Karpas-422 (cell line): Measurements from ENCODE around the gene SYN1. TPM values are rescaled to one million over a fixed set of nuclear protein-coding genes. Genes with fewer than 3 reads are reported as not detected.
A peak's percentile ranks its signal among the peaks of the same experiment; 100 is the strongest.

Source experiments
- DNase-seq: peaks from one replicate; pipeline ENCODE4 v3.0.0-alpha.2; 2015
- H2AFZ ChIP-seq: fragments of 200-600 bp; sonication (generic); 2 replicates; pipeline ENCODE4 v1.6.1; 2014; ENCODE audit warnings: antibody characterized with exemption, low read length, mixed read lengths
- H3K27ac ChIP-seq: fragments of 200-600 bp; sonication (generic); 2 replicates; pipeline ENCODE4 v1.5.1; 2014; ENCODE audit warnings: mild to moderate bottlenecking, low read length, moderate library complexity
- H3K27me3 ChIP-seq: fragments of 200-600 bp; sonication (generic); 2 replicates; pipeline ENCODE4 v1.6.1; 2014; ENCODE audit warnings: low read length, mixed read lengths
- H3K36me3 ChIP-seq: fragments of 200-600 bp; sonication (generic); 2 replicates; pipeline ENCODE4 v1.6.1; 2014; ENCODE audit warnings: low read length, mixed read lengths; ENCODE audit not compliant: insufficient read depth
- H3K4me1 ChIP-seq: fragments of 200-600 bp; sonication (generic); 2 replicates; pipeline ENCODE4 v1.6.1; 2014; ENCODE audit warnings: mild to moderate bottlenecking, low read length, mixed read lengths
- H3K4me2 ChIP-seq: fragments of 200-600 bp; sonication (generic); 2 replicates; pipeline ENCODE4 v1.6.1; 2014; ENCODE audit warnings: low read length, low read depth, mild to moderate bottlenecking; ENCODE audit not compliant: poor library complexity, severe bottlenecking
- H3K4me3 ChIP-seq: fragments of 200-600 bp; sonication (generic); 2 replicates; pipeline ENCODE4 v1.5.1; 2014; ENCODE audit warnings: mild to moderate bottlenecking, antibody characterized with exemption, low read length, mixed read lengths
- H3K79me2 ChIP-seq: fragments of 200-600 bp; sonication (generic); 2 replicates; pipeline ENCODE4 v1.6.1; 2014; ENCODE audit warnings: mild to moderate bottlenecking, low read length, mixed read lengths
- H3K9ac ChIP-seq: fragments of 200-600 bp; sonication (generic); 2 replicates; pipeline ENCODE4 v1.6.0; 2014; ENCODE audit warnings: low read length
- H3K9me2 ChIP-seq: fragments of 200-600 bp; sonication (generic), shearing (Covaris generic); replicated peaks from 2 replicates; pipeline ENCODE4 v1.6.0; 2014; ENCODE audit warnings: mild to moderate bottlenecking, low read length, moderate library complexity; ENCODE audit not compliant: insufficient read depth
- H3K9me3 ChIP-seq: fragments of 300-700, 200-600 bp; sonication (generic); 2 replicates; pipeline ENCODE4 v1.6.1; 2014; ENCODE audit warnings: low read length, mixed read lengths
- H4K20me1 ChIP-seq: fragments of 200-600 bp; sonication (generic); 2 replicates; pipeline ENCODE4 v1.6.1; 2014; ENCODE audit warnings: mild to moderate bottlenecking, antibody characterized with exemption, low read length, low read depth; ENCODE audit not compliant: insufficient read depth
- total RNA-seq: library from RNA; depleted of rRNA; stranded (reverse); fragments of >200 nt; shearing (Covaris generic); gene quantifications from 2 replicates; pipeline ENCODE4 v1.2.3, GENCODE V29; 2014; ENCODE audit warnings: low replicate concordance

The SYN1 gene
- total RNA-seq, 1 experiment from 2014 or later: not detected

DNA sequence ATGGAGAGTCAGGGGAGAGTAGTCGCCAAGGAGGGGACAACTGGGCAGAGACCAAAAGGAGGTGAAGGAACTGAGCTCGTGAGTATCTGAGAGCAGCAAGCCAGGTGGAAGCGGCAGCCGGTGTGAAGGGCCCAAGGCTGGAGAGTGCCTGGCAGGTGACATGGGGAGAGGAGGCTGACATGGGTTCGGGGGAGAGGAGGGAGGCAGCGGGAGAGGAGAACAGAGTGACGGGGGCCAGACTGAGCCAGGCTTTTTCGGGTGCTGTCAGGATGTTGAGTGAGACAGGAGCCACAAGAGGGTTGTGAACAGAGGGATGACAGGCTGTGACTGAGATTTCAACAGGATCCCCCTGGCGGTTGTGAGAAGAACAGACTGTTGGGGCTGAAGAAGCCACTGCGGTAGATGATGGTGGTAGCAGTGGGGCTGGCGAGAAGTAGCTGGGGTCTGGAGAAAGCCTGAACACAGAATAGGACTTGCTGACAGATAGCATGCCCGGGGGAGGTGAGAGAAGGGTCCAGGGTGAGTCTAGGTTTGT lies 25.0 kb upstream of the SYN1 start:
- Histone ChIP-seq H3K36me3 (peaks cover 10% of the 10 kb centered on the region; the same call in 1 of the 2 replicates), H3K27ac (no peak overlapping the region), H2AFZ (no peak overlapping the region), H3K4me2 (no peak overlapping the region), H3K9me3 (no peaks in the 10 kb centered on the region), H3K79me2 (peaks cover 43% of the 10 kb centered on the region), H3K9ac (no peak overlapping the region), H3K9me2 (no peaks in the 10 kb centered on the region), H3K4me3 (no peak overlapping the region), H3K27me3 (no peaks in the 10 kb centered on the region), H3K4me1 (peaks cover 12% of the 10 kb centered on the region), H4K20me1 (0 out of 2 replicates have a peak, but pooled peaks cover 4% of the 10 kb centered on the region)
- peak; percentile 81 for DNase-seq

GRCh38 chrX:47643926-47644325 lies 24.3 kb upstream of the SYN1 start:
- Histone ChIP-seq H3K4me3 (no peak overlapping the region), H3K4me2 (no peak overlapping the region), H2AFZ (no peak overlapping the region), H3K36me3 (peaks cover 10% of the 10 kb centered on the region; the same call in 1 of the 2 replicates), H3K27ac (no peak overlapping the region), H3K79me2 (peaks cover 36% of the 10 kb centered on the region), H3K9me3 (no peaks in the 10 kb centered on the region), H3K9me2 (no peaks in the 10 kb centered on the region), H3K4me1 (peaks cover 7% of the 10 kb centered on the region), H3K27me3 (no peaks in the 10 kb centered on the region), H3K9ac (no peak overlapping the region), H4K20me1 (0 out of 2 replicates have a peak, but pooled peaks cover 4% of the 10 kb centered on the region)
- DNase-seq: peak; percentile 55

DNA sequence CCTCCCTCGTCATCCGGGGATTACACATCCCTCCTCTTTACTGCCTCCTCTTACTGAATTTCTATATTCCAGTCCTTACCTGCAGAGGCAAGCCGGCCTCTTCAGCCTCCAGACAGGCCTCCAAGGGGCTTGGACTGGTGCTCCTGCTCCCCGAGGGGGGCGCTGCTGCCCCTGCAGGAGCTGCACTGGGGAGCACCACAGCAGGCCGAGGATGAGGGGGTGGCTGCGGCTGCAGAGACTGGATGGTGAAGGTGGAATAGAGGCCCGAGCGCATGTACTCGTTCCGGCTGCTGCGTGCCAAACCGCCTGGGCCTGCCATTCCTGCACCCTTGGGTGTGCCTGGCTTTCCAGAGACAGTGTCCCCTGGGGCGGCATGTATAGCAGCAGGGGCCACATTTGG lies 19.2 kb upstream of the SYN1 start:
- no peak for DNase-seq
- Histone ChIP-seq H3K27ac (no peak overlapping the region), H3K36me3 (peaks cover 10% of the 10 kb centered on the region; the same call in 1 of the 2 replicates)

DNA sequence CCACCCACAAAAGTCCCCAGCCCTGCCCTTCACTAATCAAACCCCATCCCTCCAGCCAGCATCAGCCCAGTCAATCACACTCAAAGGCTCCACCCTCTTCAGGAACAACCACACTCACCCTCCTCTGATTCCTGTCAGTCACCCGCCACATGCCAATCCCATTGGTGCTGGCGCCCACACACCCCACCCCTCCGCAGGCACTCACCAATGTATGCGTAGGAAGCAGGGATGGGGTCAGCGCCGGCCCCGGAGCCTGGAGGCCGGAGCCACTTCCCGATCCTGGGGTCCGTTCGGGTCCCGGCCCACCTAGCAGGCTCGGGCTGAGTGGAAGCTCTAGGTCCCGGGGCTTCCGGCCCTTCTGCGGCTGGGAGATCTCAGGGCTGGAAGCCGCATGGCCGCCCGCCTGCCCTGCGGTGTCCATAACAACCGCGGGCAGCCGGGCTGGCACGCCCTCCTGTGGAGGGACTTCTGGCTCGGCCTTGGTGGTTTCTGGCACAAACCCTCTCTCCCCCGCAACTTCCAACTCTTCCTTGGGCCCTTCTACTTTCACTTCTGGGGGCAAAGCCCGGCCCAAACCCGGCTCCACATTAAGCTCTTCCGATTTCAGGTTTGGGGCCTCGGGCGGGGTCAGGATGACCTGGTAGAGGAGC lies 18.0 kb upstream of the SYN1 start:
- no peaks in the 10 kb centered on the region for H3K4me1 ChIP-seq
- H3K4me2 ChIP-seq: no peak overlapping the region
- H3K36me3 ChIP-seq: peaks cover 5% of the 10 kb centered on the region; the same call in 1 of the 2 replicates
- H2AFZ ChIP-seq: no peak overlapping the region
- no peaks in the 10 kb centered on the region for H4K20me1 ChIP-seq
- no peaks in the 10 kb centered on the region for H3K79me2 ChIP-seq
- no peak overlapping the region for H3K27ac ChIP-seq
- H3K9ac ChIP-seq: no peak overlapping the region
- H3K27me3 ChIP-seq: no peaks in the 10 kb centered on the region
- H3K9me2 ChIP-seq: no peaks in the 10 kb centered on the region
- no peaks in the 10 kb centered on the region for H3K9me3 ChIP-seq
- no peak overlapping the region for H3K4me3 ChIP-seq
- DNase-seq: no peak

More for the DNA sequence above, 19.2 kb upstream of the SYN1 start:
- no peaks in the 10 kb centered on the region for H3K9me2 ChIP-seq
- H4K20me1 ChIP-seq: 0 out of 2 replicates have a peak, but pooled peaks cover 3% of the 10 kb centered on the region
- no peak overlapping the region for H3K4me2 ChIP-seq
- H3K4me3 ChIP-seq: no peak overlapping the region
- H2AFZ ChIP-seq: no peak overlapping the region
- no peak overlapping the region for H3K9ac ChIP-seq
- H3K9me3 ChIP-seq: no peaks in the 10 kb centered on the region
- peaks cover 10% of the 10 kb centered on the region for H3K79me2 ChIP-seq
- H3K4me1 ChIP-seq: no peaks in the 10 kb centered on the region
- H3K27me3 ChIP-seq: no peaks in the 10 kb centered on the region

DNA sequence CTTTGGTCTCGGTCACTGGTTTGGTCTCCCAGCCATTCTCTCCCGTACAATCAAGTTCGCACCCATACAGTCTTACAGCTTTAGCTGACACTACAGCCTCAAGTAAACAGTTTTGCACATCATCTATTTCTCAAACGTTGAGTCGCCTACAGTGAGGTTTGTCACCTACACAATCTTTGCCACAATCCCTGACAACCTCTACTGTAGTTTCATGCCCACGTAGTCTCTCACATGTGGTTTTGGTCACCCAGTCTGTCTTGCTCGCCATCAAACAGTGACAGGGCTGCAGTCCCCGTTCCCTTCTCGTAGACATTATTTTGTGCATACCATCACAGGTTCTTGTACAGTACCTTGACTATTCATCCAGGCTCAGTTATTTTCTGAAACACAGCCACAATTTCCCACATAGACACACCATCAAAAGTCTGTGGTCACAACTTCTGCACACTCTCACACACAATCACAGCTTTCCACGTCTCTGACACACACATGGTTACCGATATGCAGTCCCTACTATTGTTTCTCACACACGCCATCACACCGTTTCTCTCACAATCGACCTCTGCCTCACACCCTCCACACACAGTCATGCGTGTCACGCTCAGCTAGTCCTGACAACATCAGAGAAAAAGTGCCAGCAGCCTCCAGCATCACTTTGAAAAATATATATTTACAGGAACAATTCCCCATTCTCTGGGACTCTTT lies 15.4 kb upstream of the SYN1 start:
- Histone ChIP-seq H3K4me2 (no peak overlapping the region), H3K27ac (no peak overlapping the region), H3K36me3 (no peaks in the 10 kb centered on the region), H3K9me2 (no peaks in the 10 kb centered on the region), H3K79me2 (no peaks in the 10 kb centered on the region), H3K4me3 (no peak overlapping the region), H2AFZ (no peak overlapping the region), H3K9ac (no peak overlapping the region), H3K4me1 (no peaks in the 10 kb centered on the region), H3K27me3 (no peaks in the 10 kb centered on the region), H4K20me1 (no peaks in the 10 kb centered on the region), H3K9me3 (no peaks in the 10 kb centered on the region)
- no peak for DNase-seq

DNA sequence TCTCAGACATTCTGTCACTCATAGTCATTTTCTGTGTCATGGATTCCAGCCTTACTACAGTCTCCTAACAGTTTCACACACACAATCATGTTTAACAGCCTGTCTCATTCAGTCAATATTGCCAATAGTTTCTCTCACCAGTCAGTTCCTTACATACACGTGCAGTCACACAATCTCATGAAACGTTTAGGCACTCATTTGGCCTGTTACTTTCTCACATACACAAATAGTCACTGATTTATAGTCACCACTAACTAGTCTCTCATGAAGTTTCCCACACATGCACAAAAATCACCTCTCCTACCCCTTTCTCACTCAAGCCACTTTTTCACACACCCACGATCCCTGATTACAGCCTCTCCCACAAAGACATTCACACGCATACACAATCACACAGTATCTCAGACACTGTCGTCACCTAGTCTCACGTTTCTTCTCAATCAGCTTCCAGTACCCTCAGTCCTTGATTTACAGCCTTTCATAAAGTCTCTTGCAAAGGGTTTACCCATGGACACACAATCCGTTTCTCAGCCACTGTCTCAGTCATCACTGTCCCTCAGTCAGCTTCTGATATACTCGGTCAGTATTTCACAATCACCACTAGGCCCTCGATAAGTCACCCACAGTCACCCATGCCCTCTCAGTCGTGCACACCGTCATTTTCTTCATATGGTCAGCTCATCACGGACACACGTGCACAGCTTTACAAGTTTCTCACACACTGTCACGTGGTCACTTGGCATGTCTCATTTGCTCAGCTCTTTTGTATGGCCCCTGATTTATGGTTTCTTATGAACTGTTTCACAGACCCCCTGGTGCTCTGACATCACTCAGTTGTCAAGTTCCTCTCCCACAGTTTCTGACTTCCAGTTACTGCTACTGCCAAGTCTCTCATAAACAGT lies 14.3 kb upstream of the SYN1 start:
- Histone ChIP-seq H3K4me3 (no peak overlapping the region), H4K20me1 (no peaks in the 10 kb centered on the region), H2AFZ (no peak overlapping the region), H3K9me2 (no peaks in the 10 kb centered on the region), H3K27me3 (no peaks in the 10 kb centered on the region), H3K9me3 (no peaks in the 10 kb centered on the region), H3K79me2 (no peaks in the 10 kb centered on the region), H3K36me3 (no peaks in the 10 kb centered on the region), H3K27ac (no peak overlapping the region), H3K4me2 (no peak overlapping the region), H3K9ac (no peak overlapping the region), H3K4me1 (no peaks in the 10 kb centered on the region)
- no peak for DNase-seq

GRCh38 chrX:47632666-47633065 lies 13.0 kb upstream of the SYN1 start:
- Histone ChIP-seq H3K36me3 (no peaks in the 10 kb centered on the region), H3K27ac (no peak overlapping the region), H3K27me3 (no peaks in the 10 kb centered on the region), H3K9me3 (no peaks in the 10 kb centered on the region), H4K20me1 (no peaks in the 10 kb centered on the region), H3K9me2 (no peaks in the 10 kb centered on the region), H3K4me3 (no peak overlapping the region), H2AFZ (no peak overlapping the region), H3K4me1 (no peaks in the 10 kb centered on the region), H3K79me2 (no peaks in the 10 kb centered on the region), H3K4me2 (no peak overlapping the region), H3K9ac (no peak overlapping the region)
- no peak for DNase-seq
